ENCODE measurements around the gene POLR2M.

Gene POLR2M

GRCh38 chr15:57681011-57681410 lies 25.5 kb upstream of the POLR2M start:
- TF ChIP-seq CTCF (conservative IDR thresholded peaks at IDR 0.05): no peak
- peak overlapping the region; percentile 94; the same call in 1 of the 2 replicates for H3K27ac ChIP-seq

- no peak for TF ChIP-seq CTCF (conservative IDR thresholded peaks at IDR 0.05)
- peak overlapping the region; percentile 94 for H3K27ac ChIP-seq
These were observed 23.0 kb upstream of the POLR2M start for GRCh38 chr15:57683481-57683880.

GRCh38 chr15:57684491-57685151 lies 21.9 kb upstream of the POLR2M start:
- H3K27ac ChIP-seq: peak overlapping the region; percentile 94
- TF ChIP-seq CTCF (conservative IDR thresholded peaks at IDR 0.05): no peak

- TF ChIP-seq CTCF (conservative IDR thresholded peaks at IDR 0.05): no peak
- H3K27ac ChIP-seq: peak overlapping the region; percentile 94
These were observed 21.0 kb upstream of the POLR2M start for GRCh38 chr15:57685306-57686095.

GRCh38 chr15:57686657-57687056 lies 19.9 kb upstream of the POLR2M start:
- TF ChIP-seq CTCF (conservative IDR thresholded peaks at IDR 0.05): no peak
- H3K27ac ChIP-seq: peak overlapping the region; percentile 94

- H3K27ac ChIP-seq: peak overlapping the region; percentile 91
- no peak for TF ChIP-seq CTCF (conservative IDR thresholded peaks at IDR 0.05)
These were observed 16.1 kb upstream of the POLR2M start for GRCh38 chr15:57690341-57690966.

- no peak for TF ChIP-seq CTCF (conservative IDR thresholded peaks at IDR 0.05)
- H3K27ac ChIP-seq: peak overlapping the region; percentile 91
These were observed 15.4 kb upstream of the POLR2M start for GRCh38 chr15:57691082-57691481.

Measured in VCaP (cell line).